ENCODE results near the gene TMEM178B. TPM values are rescaled to one million over a fixed set of nuclear protein-coding genes. Genes with fewer than 3 reads are reported as not detected.
"Not testable (repeated sequence)": the region's sequence is repeated elsewhere in the genome, so short reads cannot be mapped to it uniquely, and the experiment has no call there.

TMEM178B gene
- total RNA-seq, 2 donors from 2014 or later, result 0.92 to 0.95 TPM

DNA sequence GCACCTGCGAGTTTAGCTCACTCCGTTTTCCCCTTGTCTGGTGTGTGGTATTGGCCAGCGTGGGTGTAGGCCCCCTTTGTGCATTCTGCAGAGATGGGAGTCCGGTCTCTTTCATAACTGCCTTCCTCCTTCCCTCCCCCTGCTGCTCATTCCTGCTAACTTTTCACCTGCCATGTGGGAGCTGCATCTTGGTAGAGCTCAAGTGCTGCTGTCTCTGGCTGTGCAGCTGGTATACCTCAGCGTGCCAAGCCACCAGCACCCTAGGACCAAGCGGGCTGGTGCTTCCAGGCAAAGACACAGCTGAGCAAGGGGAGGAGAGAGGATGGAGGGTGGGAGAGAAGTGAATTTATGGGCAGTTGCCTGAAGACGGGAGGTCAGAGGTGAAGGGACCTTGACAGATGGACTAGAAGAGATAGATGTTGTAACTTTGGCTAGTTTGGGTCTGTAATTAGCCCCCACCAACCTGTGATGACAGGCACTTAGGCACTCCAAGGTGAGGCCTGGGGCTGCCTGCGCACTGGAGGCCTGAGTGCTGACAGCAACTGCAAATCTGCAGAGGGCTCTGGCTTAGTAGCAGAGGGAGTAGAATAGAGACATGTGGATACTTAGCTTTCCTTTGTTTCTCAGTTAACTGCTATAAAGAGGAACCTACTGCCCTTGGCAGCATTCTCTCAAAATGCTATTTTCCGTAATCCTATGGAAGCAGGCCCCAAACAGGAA, 328.6 kb downstream of the TMEM178B start:
- Histone ChIP-seq H3K27me3 (replicated peaks; ENCODE audit: insufficient read depth) (no peaks in the 10 kb centered on the region), H3K4me1 (ENCODE audit: control insufficient read depth in 1 of 2, low read depth in 2 of 2) (no peaks in the 10 kb centered on the region), H3K36me3 (no peaks in the 10 kb centered on the region), H3K4me3 (no peak overlapping the region), H3K27ac (no peak overlapping the region), H3K9me3 (no peaks in the 10 kb centered on the region)
- no peak for ATAC-seq (ENCODE audit: insufficient number of reproducible peaks, low FRiP score, low read depth)
- DNase-seq (ENCODE audit: low spot score), result no peak
- TF ChIP-seq, protein P1, sequence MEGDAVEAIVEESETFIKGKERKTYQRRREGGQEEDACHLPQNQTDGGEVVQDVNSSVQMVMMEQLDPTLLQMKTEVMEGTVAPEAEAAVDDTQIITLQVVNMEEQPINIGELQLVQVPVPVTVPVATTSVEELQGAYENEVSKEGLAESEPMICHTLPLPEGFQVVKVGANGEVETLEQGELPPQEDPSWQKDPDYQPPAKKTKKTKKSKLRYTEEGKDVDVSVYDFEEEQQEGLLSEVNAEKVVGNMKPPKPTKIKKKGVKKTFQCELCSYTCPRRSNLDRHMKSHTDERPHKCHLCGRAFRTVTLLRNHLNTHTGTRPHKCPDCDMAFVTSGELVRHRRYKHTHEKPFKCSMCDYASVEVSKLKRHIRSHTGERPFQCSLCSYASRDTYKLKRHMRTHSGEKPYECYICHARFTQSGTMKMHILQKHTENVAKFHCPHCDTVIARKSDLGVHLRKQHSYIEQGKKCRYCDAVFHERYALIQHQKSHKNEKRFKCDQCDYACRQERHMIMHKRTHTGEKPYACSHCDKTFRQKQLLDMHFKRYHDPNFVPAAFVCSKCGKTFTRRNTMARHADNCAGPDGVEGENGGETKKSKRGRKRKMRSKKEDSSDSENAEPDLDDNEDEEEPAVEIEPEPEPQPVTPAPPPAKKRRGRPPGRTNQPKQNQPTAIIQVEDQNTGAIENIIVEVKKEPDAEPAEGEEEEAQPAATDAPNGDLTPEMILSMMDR (IDR thresholded peaks at IDR 0.05), result no peak

DNA sequence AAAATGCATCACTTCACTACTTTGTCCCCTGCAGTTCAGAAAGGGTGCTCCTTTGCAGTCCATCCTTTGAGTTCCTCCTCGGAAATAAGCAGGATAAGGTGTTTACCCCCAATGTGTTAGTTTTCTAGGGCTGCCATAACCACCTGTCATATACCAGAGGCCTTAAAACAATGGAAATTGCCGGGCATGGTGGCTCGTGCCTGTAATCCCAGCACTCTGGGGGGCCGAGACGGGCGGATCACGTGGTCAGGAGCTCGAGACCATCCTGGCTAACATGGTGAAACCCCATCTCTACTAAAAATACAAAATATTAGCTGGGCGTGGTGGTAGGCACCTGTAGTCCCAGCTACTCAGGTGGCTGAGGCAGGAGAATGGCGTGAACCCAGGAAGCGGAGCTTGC, 330.0 kb downstream of the TMEM178B start:
- not testable (repeated sequence) for ATAC-seq (ENCODE audit: insufficient number of reproducible peaks, low FRiP score, low read depth); H3K27ac ChIP-seq; H3K4me1 ChIP-seq (ENCODE audit: control insufficient read depth in 1 of 2, low read depth in 2 of 2)

DNA sequence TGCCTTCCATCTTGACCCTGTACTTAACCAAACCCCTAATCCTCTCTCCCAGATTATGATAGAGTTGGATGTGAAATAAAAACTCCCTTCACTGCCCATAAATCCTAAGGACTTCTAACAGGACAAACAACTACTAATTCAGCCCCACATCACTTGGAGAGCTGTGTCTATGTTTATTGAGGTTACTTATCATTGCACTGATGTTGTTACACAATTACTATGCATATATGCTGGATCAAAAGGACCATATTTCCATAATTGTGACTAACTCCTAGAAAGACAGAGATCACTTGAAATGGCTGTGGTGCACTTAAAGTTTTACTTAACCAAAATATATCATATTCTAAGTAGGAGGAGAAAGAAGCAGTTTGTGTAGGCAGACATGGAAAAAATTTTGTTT, 332.5 kb downstream of the TMEM178B start:
- ATAC-seq (ENCODE audit: insufficient number of reproducible peaks, low FRiP score, low read depth) (no peak), DNase-seq (ENCODE audit: low spot score) (no peak)
- Histone ChIP-seq H3K4me3 (no peak overlapping the region), H3K27me3 (replicated peaks; ENCODE audit: insufficient read depth) (no peaks in the 10 kb centered on the region), H3K9me3 (no peaks in the 10 kb centered on the region), H3K27ac (no peak overlapping the region), H3K36me3 (no peaks in the 10 kb centered on the region), H3K4me1 (ENCODE audit: control insufficient read depth in 1 of 2, low read depth in 2 of 2) (no peaks in the 10 kb centered on the region)
- TF ChIP-seq, protein P1 (IDR thresholded peaks at IDR 0.05), result no peak

More for the DNA sequence above, 330.0 kb downstream of the TMEM178B start:
- not testable (repeated sequence) for H3K9me3 ChIP-seq; H3K4me3 ChIP-seq; DNase-seq (ENCODE audit: low spot score); H3K27me3 ChIP-seq (replicated peaks; ENCODE audit: insufficient read depth); H3K36me3 ChIP-seq

DNA sequence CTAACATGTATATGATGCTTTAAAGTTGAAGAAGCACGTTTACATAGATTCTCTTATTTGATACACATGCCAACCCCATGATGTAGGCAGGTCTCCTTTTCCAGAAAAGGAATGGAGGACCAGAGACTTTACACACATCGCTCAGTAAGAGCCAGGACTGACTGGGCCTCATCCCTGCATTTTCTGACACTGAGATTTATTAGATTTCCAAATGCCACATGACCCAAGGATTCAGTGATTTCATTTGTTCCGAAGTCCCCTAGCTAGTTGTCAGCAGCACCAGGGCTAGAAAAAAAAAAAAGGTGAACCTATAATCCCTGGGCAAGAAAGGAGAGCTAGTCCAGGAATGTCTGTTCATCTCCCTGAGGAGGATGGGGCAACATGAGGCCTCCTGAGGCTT, 334.0 kb downstream of the TMEM178B start:
- H3K27me3 ChIP-seq (replicated peaks; ENCODE audit: insufficient read depth), result no peaks in the 10 kb centered on the region
- no peak for ATAC-seq (ENCODE audit: insufficient number of reproducible peaks, low FRiP score, low read depth)
- H3K9me3 ChIP-seq, result no peaks in the 10 kb centered on the region
- no peak for DNase-seq (ENCODE audit: low spot score)
- H3K4me1 ChIP-seq (ENCODE audit: control insufficient read depth in 1 of 2, low read depth in 2 of 2), result no peaks in the 10 kb centered on the region
- H3K27ac ChIP-seq, result no peak overlapping the region
- no peak overlapping the region for H3K4me3 ChIP-seq
- TF ChIP-seq, protein P1 (IDR thresholded peaks at IDR 0.05), result no peak
- H3K36me3 ChIP-seq, result no peaks in the 10 kb centered on the region

DNA sequence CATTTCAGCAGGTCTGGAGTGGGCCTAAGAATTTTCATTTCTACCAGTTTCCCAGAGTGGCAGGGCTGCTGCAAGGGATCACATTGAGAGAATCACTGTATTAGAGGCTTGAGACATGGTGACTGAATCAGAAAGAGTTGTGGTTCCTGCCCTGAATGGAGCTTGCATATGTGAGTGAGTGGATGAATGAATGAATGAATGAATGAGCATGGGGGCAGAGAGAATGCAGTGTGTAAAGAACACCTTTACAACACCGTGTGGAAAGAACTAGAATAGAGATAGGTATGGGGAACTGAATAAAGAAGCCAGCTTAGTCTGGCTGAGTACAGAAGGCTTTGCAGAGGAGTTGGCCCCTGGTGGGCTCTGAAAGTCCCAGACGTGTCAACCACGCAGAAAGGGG, 334.6 kb downstream of the TMEM178B start:
- DNase-seq (ENCODE audit: low spot score) (no peak), ATAC-seq (ENCODE audit: insufficient number of reproducible peaks, low FRiP score, low read depth) (no peak)
- Histone ChIP-seq H3K27ac (no peak overlapping the region), H3K4me1 (ENCODE audit: control insufficient read depth in 1 of 2, low read depth in 2 of 2) (no peaks in the 10 kb centered on the region), H3K4me3 (no peak overlapping the region), H3K27me3 (replicated peaks; ENCODE audit: insufficient read depth) (no peaks in the 10 kb centered on the region), H3K9me3 (no peaks in the 10 kb centered on the region), H3K36me3 (no peaks in the 10 kb centered on the region)
- TF ChIP-seq, protein P1 (IDR thresholded peaks at IDR 0.05), result no peak

DNA sequence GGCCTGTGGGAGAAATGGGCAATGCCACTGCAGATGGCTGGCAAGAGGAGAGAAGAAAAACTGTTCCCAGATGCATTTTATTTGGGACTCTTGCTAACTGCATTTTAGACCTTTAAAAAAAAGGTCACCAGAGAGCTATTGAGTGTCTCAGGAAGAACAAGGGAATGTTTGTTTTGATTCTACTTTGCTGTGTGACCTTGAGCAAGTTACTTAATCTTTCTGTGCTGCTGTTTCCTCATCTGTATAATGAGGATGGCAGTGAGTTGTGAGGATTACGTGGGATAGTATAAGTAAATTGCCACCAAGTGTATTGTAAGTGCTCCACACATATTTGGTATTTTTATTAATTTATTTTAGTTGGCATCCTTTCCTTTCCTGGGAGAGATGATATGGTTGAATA, 335.4 kb downstream of the TMEM178B start:
- no peak for ATAC-seq (ENCODE audit: insufficient number of reproducible peaks, low FRiP score, low read depth)
- Histone ChIP-seq H3K4me1 (ENCODE audit: control insufficient read depth in 1 of 2, low read depth in 2 of 2) (no peaks in the 10 kb centered on the region), H3K9me3 (no peaks in the 10 kb centered on the region), H3K4me3 (no peak overlapping the region), H3K36me3 (no peaks in the 10 kb centered on the region), H3K27me3 (replicated peaks; ENCODE audit: insufficient read depth) (no peaks in the 10 kb centered on the region), H3K27ac (no peak overlapping the region)
- TF ChIP-seq, protein P1 (IDR thresholded peaks at IDR 0.05), result no peak
- no peak for DNase-seq (ENCODE audit: low spot score)
